DND-41 (cell line): ENCODE measurements around the gene OSBPL3.

Source experiments
- ATAC-seq: fragments of 200-7000 bp; cut with Tn5 transposase; 3 replicates; pipeline ENCODE4 v1.9.1; 2021; ENCODE audit warnings: low read depth; ENCODE audit not compliant: insufficient read depth
- DNase-seq: peaks from one replicate; pipeline ENCODE4 v3.0.0-alpha.2; 2020
- H2AFZ ChIP-seq: 2 replicates; pipeline ENCODE4 v1.6.0; 2012; ENCODE audit warnings: low read depth, low read length
- H3K27ac ChIP-seq: 2 replicates; pipeline ENCODE4 v1.5.1; 2012; ENCODE audit warnings: low read length, inconsistent platforms
- H3K27me3 ChIP-seq: fragments of 200-600 bp; sonication (generic); 2 replicates; pipeline ENCODE4 v1.6.0; 2012; ENCODE audit warnings: low read length, mild to moderate bottlenecking, inconsistent platforms; ENCODE audit not compliant: insufficient read depth, poor library complexity
- H3K36me3 ChIP-seq: 2 replicates; pipeline ENCODE4 v1.5.1; 2012; ENCODE audit warnings: low read length, inconsistent platforms; ENCODE audit not compliant: insufficient read depth
- H3K4me1 ChIP-seq: 2 replicates; pipeline ENCODE4 v1.5.1; 2012; ENCODE audit warnings: mild to moderate bottlenecking, low read length; ENCODE audit not compliant: insufficient read depth
- H3K4me2 ChIP-seq: 2 replicates; pipeline ENCODE4 v1.6.0; 2012; ENCODE audit warnings: mild to moderate bottlenecking, moderate library complexity, low read length, inconsistent platforms; ENCODE audit not compliant: insufficient read depth
- H3K4me3 ChIP-seq, 2 experiments: fragments of 200-600 bp in 1 of 2; shearing (Covaris generic) in 1 of 2; 2 replicates each; pipeline ENCODE4 v1.5.1; 2012 to 2016; ENCODE audit warnings: inconsistent platforms in 2 of 2, low read length in 2 of 2, mild to moderate bottlenecking in 2 of 2, low read depth in 1 of 2, moderate library complexity in 1 of 2
- H3K79me2 ChIP-seq: 2 replicates; pipeline ENCODE4 v1.6.0; 2012; ENCODE audit warnings: low read length, inconsistent platforms; ENCODE audit not compliant: insufficient read depth
- H3K9ac ChIP-seq: 2 replicates; pipeline ENCODE4 v1.6.0; 2012; ENCODE audit warnings: low read depth, mild to moderate bottlenecking, inconsistent platforms, low read length, moderate library complexity
- H3K9me3 ChIP-seq: 2 replicates; pipeline ENCODE4 v1.5.1; 2012; ENCODE audit warnings: low read length, moderate library complexity, mild to moderate bottlenecking, inconsistent platforms; ENCODE audit not compliant: insufficient read depth, severe bottlenecking
- H4K20me1 ChIP-seq: 2 replicates; pipeline ENCODE4 v1.6.0; 2012; ENCODE audit warnings: low read length; ENCODE audit not compliant: insufficient read depth
- EZH2 ChIP-seq: IDR thresholded peaks from 3 replicates; pipeline ENCODE4 v1.6.1; 2012; ENCODE audit warnings: borderline replicate concordance, low read depth, mild to moderate bottlenecking, moderate library complexity, low read length, inconsistent platforms; ENCODE audit not compliant: severe bottlenecking
- TF ChIP-seq, protein P1 (sequence below): IDR thresholded peaks from 2 replicates; pipeline ENCODE4 v1.5.1; 2012; ENCODE audit warnings: borderline replicate concordance, low read length, moderate library complexity, mild to moderate bottlenecking; ENCODE audit not compliant: poor library complexity, severe bottlenecking; ENCODE audit errors: extremely low read depth

OSBPL3 gene

GRCh38 chr7:24956021-24956420, 24.0 kb downstream of the OSBPL3 start:
- Histone ChIP-seq H3K4me1 (no peaks in the 10 kb centered on the region), H2AFZ (no peak overlapping the region), H3K79me2 (peaks cover 80% of the 10 kb centered on the region), H3K4me3 (no peak overlapping the region), H3K9ac (no peak overlapping the region), H3K27ac (no peak overlapping the region), H3K36me3 (no peaks in the 10 kb centered on the region), H3K27me3 (no peaks in the 10 kb centered on the region), H3K4me2 (no peak overlapping the region), H4K20me1 (peaks cover 10% of the 10 kb centered on the region; the same call in 1 of the 2 replicates), H3K9me3 (no peaks in the 10 kb centered on the region)
- ATAC-seq (no peak), DNase-seq (no peak)
- no peak for TF ChIP-seq EZH2
- TF ChIP-seq, protein P1, sequence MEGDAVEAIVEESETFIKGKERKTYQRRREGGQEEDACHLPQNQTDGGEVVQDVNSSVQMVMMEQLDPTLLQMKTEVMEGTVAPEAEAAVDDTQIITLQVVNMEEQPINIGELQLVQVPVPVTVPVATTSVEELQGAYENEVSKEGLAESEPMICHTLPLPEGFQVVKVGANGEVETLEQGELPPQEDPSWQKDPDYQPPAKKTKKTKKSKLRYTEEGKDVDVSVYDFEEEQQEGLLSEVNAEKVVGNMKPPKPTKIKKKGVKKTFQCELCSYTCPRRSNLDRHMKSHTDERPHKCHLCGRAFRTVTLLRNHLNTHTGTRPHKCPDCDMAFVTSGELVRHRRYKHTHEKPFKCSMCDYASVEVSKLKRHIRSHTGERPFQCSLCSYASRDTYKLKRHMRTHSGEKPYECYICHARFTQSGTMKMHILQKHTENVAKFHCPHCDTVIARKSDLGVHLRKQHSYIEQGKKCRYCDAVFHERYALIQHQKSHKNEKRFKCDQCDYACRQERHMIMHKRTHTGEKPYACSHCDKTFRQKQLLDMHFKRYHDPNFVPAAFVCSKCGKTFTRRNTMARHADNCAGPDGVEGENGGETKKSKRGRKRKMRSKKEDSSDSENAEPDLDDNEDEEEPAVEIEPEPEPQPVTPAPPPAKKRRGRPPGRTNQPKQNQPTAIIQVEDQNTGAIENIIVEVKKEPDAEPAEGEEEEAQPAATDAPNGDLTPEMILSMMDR, result no peak

DNA sequence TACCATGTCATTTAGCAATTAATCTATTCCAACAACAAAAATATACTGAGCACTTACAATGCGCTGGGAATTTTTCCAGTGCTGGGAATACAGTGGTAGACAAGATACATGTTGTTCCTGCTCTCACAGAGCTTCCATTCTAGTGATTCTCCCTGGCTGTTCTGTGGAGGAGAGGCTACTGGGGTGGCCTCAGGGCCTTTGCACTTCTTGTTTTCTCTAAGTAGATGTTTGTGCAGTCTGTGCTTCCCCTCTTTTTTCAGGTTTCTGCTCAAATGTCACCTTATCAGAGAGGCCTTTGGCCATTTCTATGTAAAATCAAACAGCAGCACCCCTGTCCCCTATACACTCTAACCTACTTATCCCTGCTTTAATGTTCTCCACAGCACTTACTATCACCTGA, 24.7 kb downstream of the OSBPL3 start:
- DNase-seq (no peak), ATAC-seq (no peak)
- Histone ChIP-seq H3K79me2 (peaks cover 76% of the 10 kb centered on the region), H4K20me1 (peaks cover 10% of the 10 kb centered on the region; the same call in 1 of the 2 replicates), H3K9me3 (no peaks in the 10 kb centered on the region), H3K4me3 (no peak overlapping the region), H3K4me2 (no peak overlapping the region), H3K36me3 (no peaks in the 10 kb centered on the region), H3K27ac (no peak overlapping the region), H2AFZ (no peak overlapping the region), H3K27me3 (no peaks in the 10 kb centered on the region), H3K9ac (no peak overlapping the region), H3K4me1 (no peaks in the 10 kb centered on the region)
- TF ChIP-seq, protein P1, result no peak
- TF ChIP-seq EZH2, result no peak

GRCh38 chr7:24952464-24952863, 27.5 kb downstream of the OSBPL3 start:
- Histone ChIP-seq H3K4me2 (no peak overlapping the region), H3K79me2 (peaks cover 74% of the 10 kb centered on the region), H3K4me1 (no peaks in the 10 kb centered on the region), H3K36me3 (no peaks in the 10 kb centered on the region), H2AFZ (no peak overlapping the region), H3K27ac (no peak overlapping the region), H3K4me3 (no peak overlapping the region), H4K20me1 (peaks cover 10% of the 10 kb centered on the region; the same call in 1 of the 2 replicates), H3K27me3 (no peaks in the 10 kb centered on the region), H3K9me3 (no peaks in the 10 kb centered on the region), H3K9ac (no peak overlapping the region)
- no peak for ATAC-seq
- DNase-seq, result no peak
- TF ChIP-seq, protein P1, result no peak
- no peak for TF ChIP-seq EZH2
